GM23338 (cell line): ENCODE measurements around the gene CCR7. TPM values are rescaled to one million over a fixed set of nuclear protein-coding genes. Genes with fewer than 3 reads are reported as not detected.

Experiments used
- ATAC-seq: fragments of 200-7000 bp; cut with Tn5 transposase; 3 replicates; pipeline ENCODE4 v1.9.1; 2020
- DNase-seq: peaks from one replicate; pipeline ENCODE4 v3.0.0-alpha.2; 2015; ENCODE audit warnings: low spot score
- H2AFZ ChIP-seq: fragments of 200-600 bp; sonication (generic); 2 replicates; pipeline ENCODE4 v1.8.0; 2016; ENCODE audit warnings: antibody characterized with exemption, mild to moderate bottlenecking, moderate library complexity
- H3F3A ChIP-seq: fragments of 200-600 bp; sonication (generic); replicated peaks from 2 replicates; pipeline ENCODE4 v1.8.0; 2017; ENCODE audit warnings: antibody characterized with exemption, mixed run types, low read depth
- H3K27ac ChIP-seq: fragments of 200-600 bp; sonication (generic); 2 replicates; pipeline ENCODE4 v1.6.1; 2016; ENCODE audit warnings: low read depth
- H3K27me3 ChIP-seq: fragments of 200-600 bp; sonication (generic); 2 replicates; pipeline ENCODE4 v1.8.0; 2016; ENCODE audit warnings: mild to moderate bottlenecking, mixed run types, moderate library complexity; ENCODE audit not compliant: insufficient read depth
- H3K36me3 ChIP-seq: fragments of 200-600 bp; sonication (generic); 2 replicates; pipeline ENCODE4 v1.8.0; 2016; ENCODE audit warnings: mild to moderate bottlenecking; ENCODE audit not compliant: insufficient read depth
- H3K4me1 ChIP-seq: fragments of 200-600 bp; sonication (generic); 2 replicates; pipeline ENCODE4 v1.8.0; 2016; ENCODE audit warnings: mild to moderate bottlenecking, moderate library complexity; ENCODE audit not compliant: insufficient read depth
- H3K4me2 ChIP-seq: fragments of 200-600 bp; sonication (generic); 2 replicates; pipeline ENCODE4 v1.7.1; 2017; ENCODE audit warnings: mixed run types
- H3K4me3 ChIP-seq: fragments of 200-600 bp; sonication (generic); 2 replicates; pipeline ENCODE4 v1.6.1; 2016; ENCODE audit warnings: mixed run types
- H3K79me2 ChIP-seq: fragments of 200-600 bp; sonication (generic); replicated peaks from 2 replicates; pipeline ENCODE4 v1.8.0; 2017; ENCODE audit warnings: mild to moderate bottlenecking; ENCODE audit not compliant: insufficient read depth
- H3K9me2 ChIP-seq: fragments of 200-600 bp; sonication (generic); 2 replicates; pipeline ENCODE4 v1.8.0; 2017; ENCODE audit not compliant: insufficient read depth
- H4K20me1 ChIP-seq: fragments of 200-600 bp; sonication (generic); replicated peaks from 2 replicates; pipeline ENCODE4 v1.8.0; 2017; ENCODE audit warnings: mild to moderate bottlenecking; ENCODE audit not compliant: insufficient read depth
- H3K27ac Mint-ChIP-seq: 2 replicates; pipeline ENCODE4 v1.8.0; 2020; ENCODE audit warnings: inconsistent platforms, mild to moderate bottlenecking, moderate library complexity, mixed read lengths
- H3K27me3 Mint-ChIP-seq: 3 replicates; pipeline ENCODE4 v1.8.0; 2022; ENCODE audit warnings: low read depth, mild to moderate bottlenecking, moderate library complexity, mixed read lengths, inconsistent platforms; ENCODE audit not compliant: insufficient read depth, poor library complexity
- H3K36me3 Mint-ChIP-seq: 3 replicates; pipeline ENCODE4 v1.8.0; 2021; ENCODE audit warnings: low read depth, mild to moderate bottlenecking, inconsistent platforms, moderate library complexity, mixed read lengths
- H3K4me1 Mint-ChIP-seq: 3 replicates; pipeline ENCODE4 v1.8.0; 2020; ENCODE audit warnings: mild to moderate bottlenecking, inconsistent platforms, mixed read lengths
- H3K4me3 Mint-ChIP-seq: 3 replicates; pipeline ENCODE4 v1.8.0; 2021; ENCODE audit warnings: moderate library complexity, mild to moderate bottlenecking, inconsistent platforms, mixed read lengths
- H3K9me3 Mint-ChIP-seq: 3 replicates; pipeline ENCODE4 v1.8.0; 2020; ENCODE audit warnings: moderate library complexity, mild to moderate bottlenecking, inconsistent platforms, mixed read lengths
- CREB1 ChIP-seq: fragments of 250-450 bp; sonication (Bioruptor Pico); IDR thresholded peaks from 2 replicates; pipeline ENCODE4 v1.5.0; 2020; ENCODE audit warnings: low read depth, mild to moderate bottlenecking, moderate library complexity
- EZH2 ChIP-seq: fragments of 200-600 bp; sonication (generic); IDR thresholded peaks from one replicate; pipeline ENCODE4 v1.8.0; 2017; ENCODE audit warnings: antibody characterized with exemption, mild to moderate bottlenecking, low read depth; ENCODE audit not compliant: unreplicated experiment
- EZH2phosphoT487 ChIP-seq: fragments of 200-600 bp; sonication (generic); IDR thresholded peaks from one replicate; pipeline ENCODE4 v1.8.1; 2018; ENCODE audit warnings: antibody characterized with exemption; ENCODE audit not compliant: unreplicated experiment
- JUNB ChIP-seq: IDR thresholded peaks from one replicate; pipeline ENCODE4 v1.6.1; 2016; ENCODE audit warnings: antibody characterized with exemption; ENCODE audit not compliant: unreplicated experiment
- STAT1 ChIP-seq: IDR thresholded peaks from one replicate; pipeline ENCODE4 v1.6.1; 2016; ENCODE audit warnings: antibody characterized with exemption; ENCODE audit not compliant: unreplicated experiment
- ZNF114 ChIP-seq: fragments of 250-450 bp; sonication (Bioruptor Pico); IDR thresholded peaks from 2 replicates; pipeline ENCODE4 v1.5.0; 2020; ENCODE audit warnings: mild to moderate bottlenecking, moderate library complexity
- ZNF331 ChIP-seq: fragments of 250-450 bp; sonication (Bioruptor Pico); IDR thresholded peaks from 2 replicates; pipeline ENCODE4 v1.5.0; 2020; ENCODE audit warnings: low read depth, mild to moderate bottlenecking, moderate library complexity
- polyA plus RNA-seq: library from polyadenylated mRNA; unstranded; fragments of >200 nt; fragmentation: Nextera tagmentation; extraction: Ambion mirVana; gene quantifications from 2 replicates; pipeline ENCODE4 v1.2.1, GENCODE V29; 2016
- total RNA-seq: library from RNA; depleted of rRNA; stranded (reverse); fragments of >200 nt; shearing (Covaris generic); gene quantifications from 2 replicates; pipeline ENCODE4 v1.2.3, GENCODE V29; 2014
- TF ChIP-seq, protein P1 (sequence below): fragments of 250-450 bp; sonication (Bioruptor Pico); IDR thresholded peaks from 2 replicates; pipeline ENCODE4 v1.5.0; 2020; ENCODE audit warnings: mild to moderate bottlenecking, moderate library complexity
- TF ChIP-seq, protein P2 (sequence below): IDR thresholded peaks from 2 replicates; pipeline ENCODE4 v1.6.1; 2016; ENCODE audit warnings: antibody characterized with exemption

CCR7 gene
- total and polyA plus RNA-seq, 2 experiments from 2014 or later, result 0.37 to 0.59 TPM

DNA sequence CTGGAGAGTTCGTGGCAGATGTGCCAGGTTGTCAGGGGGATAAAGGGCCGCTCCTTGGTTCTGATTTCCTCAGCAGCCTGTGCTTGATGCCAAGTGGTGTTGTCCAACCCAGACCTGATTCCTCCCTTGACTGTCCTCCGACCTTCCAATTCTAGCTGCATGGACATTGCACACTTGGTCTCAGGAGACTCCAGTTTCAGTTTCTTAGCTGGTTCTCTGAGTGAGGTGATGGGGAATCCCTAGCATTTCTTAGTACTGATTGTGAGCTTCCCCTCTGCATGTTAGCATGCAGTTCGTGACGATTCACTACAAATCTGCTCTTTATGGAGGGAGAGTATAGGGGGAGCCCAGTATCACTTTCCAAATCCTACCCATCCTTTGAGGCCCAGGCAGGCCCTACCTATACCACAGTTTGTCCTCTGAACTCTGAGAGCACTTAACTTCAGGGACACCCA, 12.4 kb upstream of the CCR7 start (continued):
- TF ChIP-seq, protein P1, sequence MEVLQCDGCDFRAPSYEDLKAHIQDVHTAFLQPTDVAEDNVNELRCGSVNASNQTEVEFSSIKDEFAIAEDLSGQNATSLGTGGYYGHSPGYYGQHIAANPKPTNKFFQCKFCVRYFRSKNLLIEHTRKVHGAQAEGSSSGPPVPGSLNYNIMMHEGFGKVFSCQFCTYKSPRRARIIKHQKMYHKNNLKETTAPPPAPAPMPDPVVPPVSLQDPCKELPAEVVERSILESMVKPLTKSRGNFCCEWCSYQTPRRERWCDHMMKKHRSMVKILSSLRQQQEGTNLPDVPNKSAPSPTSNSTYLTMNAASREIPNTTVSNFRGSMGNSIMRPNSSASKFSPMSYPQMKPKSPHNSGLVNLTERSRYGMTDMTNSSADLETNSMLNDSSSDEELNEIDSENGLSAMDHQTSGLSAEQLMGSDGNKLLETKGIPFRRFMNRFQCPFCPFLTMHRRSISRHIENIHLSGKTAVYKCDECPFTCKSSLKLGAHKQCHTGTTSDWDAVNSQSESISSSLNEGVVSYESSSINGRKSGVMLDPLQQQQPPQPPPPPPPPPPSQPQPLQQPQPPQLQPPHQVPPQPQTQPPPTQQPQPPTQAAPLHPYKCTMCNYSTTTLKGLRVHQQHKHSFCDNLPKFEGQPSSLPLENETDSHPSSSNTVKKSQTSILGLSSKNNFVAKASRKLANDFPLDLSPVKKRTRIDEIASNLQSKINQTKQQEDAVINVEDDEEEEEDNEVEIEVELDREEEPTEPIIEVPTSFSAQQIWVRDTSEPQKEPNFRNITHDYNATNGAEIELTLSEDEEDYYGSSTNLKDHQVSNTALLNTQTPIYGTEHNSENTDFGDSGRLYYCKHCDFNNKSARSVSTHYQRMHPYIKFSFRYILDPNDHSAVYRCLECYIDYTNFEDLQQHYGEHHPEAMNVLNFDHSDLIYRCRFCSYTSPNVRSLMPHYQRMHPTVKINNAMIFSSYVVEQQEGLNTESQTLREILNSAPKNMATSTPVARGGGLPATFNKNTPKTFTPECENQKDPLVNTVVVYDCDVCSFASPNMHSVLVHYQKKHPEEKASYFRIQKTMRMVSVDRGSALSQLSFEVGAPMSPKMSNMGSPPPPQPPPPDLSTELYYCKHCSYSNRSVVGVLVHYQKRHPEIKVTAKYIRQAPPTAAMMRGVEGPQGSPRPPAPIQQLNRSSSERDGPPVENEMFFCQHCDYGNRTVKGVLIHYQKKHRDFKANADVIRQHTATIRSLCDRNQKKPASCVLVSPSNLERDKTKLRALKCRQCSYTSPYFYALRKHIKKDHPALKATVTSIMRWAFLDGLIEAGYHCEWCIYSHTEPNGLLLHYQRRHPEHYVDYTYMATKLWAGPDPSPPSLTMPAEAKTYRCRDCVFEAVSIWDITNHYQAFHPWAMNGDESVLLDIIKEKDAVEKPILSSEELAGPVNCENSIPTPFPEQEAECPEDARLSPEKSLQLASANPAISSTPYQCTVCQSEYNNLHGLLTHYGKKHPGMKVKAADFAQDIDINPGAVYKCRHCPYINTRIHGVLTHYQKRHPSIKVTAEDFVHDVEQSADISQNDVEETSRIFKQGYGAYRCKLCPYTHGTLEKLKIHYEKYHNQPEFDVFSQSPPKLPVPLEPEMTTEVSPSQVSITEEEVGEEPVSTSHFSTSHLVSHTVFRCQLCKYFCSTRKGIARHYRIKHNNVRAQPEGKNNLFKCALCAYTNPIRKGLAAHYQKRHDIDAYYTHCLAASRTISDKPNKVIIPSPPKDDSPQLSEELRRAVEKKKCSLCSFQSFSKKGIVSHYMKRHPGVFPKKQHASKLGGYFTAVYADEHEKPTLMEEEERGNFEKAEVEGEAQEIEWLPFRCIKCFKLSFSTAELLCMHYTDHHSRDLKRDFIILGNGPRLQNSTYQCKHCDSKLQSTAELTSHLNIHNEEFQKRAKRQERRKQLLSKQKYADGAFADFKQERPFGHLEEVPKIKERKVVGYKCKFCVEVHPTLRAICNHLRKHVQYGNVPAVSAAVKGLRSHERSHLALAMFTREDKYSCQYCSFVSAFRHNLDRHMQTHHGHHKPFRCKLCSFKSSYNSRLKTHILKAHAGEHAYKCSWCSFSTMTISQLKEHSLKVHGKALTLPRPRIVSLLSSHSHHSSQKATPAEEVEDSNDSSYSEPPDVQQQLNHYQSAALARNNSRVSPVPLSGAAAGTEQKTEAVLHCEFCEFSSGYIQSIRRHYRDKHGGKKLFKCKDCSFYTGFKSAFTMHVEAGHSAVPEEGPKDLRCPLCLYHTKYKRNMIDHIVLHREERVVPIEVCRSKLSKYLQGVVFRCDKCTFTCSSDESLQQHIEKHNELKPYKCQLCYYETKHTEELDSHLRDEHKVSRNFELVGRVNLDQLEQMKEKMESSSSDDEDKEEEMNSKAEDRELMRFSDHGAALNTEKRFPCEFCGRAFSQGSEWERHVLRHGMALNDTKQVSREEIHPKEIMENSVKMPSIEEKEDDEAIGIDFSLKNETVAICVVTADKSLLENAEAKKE, result no peak
- TF ChIP-seq EZH2phosphoT487 (no peak), CREB1 (CRISPR knock-in tag) (no peak), ZNF331 (CRISPR knock-in tag) (no peak), STAT1 (no peak), ZNF114 (no peak), JUNB (no peak), EZH2 (no peak)
- TF ChIP-seq, protein P2, sequence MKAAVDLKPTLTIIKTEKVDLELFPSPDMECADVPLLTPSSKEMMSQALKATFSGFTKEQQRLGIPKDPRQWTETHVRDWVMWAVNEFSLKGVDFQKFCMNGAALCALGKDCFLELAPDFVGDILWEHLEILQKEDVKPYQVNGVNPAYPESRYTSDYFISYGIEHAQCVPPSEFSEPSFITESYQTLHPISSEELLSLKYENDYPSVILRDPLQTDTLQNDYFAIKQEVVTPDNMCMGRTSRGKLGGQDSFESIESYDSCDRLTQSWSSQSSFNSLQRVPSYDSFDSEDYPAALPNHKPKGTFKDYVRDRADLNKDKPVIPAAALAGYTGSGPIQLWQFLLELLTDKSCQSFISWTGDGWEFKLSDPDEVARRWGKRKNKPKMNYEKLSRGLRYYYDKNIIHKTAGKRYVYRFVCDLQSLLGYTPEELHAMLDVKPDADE, result no peak

DNA sequence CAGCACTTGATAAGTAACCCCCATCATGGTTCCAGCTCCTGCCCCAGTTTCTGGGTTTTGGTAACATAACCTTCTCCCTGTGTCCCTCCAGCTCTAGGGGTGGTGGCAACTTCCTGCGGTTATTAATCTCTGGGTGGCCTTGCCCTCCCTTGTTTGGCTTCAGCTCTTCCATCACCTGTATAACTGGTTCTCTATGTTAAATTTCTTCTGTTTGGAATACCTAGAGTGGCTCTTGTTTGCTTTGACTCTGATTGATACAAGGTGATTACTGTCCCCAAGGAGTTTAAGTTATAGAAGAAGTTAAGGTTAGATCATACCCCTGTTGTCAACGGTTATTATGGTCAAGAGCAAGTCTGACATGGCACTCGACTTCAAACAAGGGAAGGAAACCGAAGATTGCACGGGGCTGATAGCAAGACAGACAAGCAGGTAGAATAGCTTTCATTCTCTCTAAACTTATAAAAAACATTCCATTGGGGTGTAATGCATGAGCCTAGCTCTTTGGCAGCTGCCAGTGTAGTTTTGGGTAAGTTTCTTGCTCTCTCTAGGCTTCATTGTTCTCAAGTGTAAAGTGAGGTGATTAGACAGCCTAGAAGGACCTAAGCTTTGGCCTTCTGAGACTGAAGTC, 11.0 kb upstream of the CCR7 start:
- no peaks in the 10 kb centered on the region for H3K4me1 ChIP-seq
- H3F3A ChIP-seq, result no peaks in the 10 kb centered on the region
- Mint-ChIP-seq H3K4me3 (no peak overlapping the region), H3K36me3 (no peaks in the 10 kb centered on the region), H3K27me3 (peaks cover 2% of the 10 kb centered on the region), H3K4me1 (no peaks in the 10 kb centered on the region), H3K27ac (no peak overlapping the region), H3K9me3 (no peaks in the 10 kb centered on the region; the same call in 2 of the 3 replicates)
- peaks cover 6% of the 10 kb centered on the region; the same call in 1 of the 2 replicates for H3K9me2 ChIP-seq
- no peaks in the 10 kb centered on the region for H4K20me1 ChIP-seq
- no peak overlapping the region for H3K4me2 ChIP-seq
- H3K79me2 ChIP-seq, result no peaks in the 10 kb centered on the region
- H3K27ac ChIP-seq, result no peak overlapping the region
- no peak overlapping the region for H2AFZ ChIP-seq
- DNase-seq (no peak), ATAC-seq (no peak)
- H3K27me3 ChIP-seq, result no peaks in the 10 kb centered on the region
- no peak overlapping the region for H3K4me3 ChIP-seq
- H3K36me3 ChIP-seq, result no peaks in the 10 kb centered on the region
- TF ChIP-seq, protein P1, result no peak
- TF ChIP-seq ZNF114, result no peak
